Body of pancreas (tissue), 4 donors: Measurements from ENCODE around the gene MTMR2. TPM values are rescaled to one million over a fixed set of nuclear protein-coding genes. Genes with fewer than 3 reads are reported as not detected.
"Not testable (repeated sequence)": the region's sequence is repeated elsewhere in the genome, so short reads cannot be mapped to it uniquely, and the experiment has no call there.

Experiments used
- ATAC-seq: fragments of 150-250 bp; one replicate; pipeline ENCODE4 v1.9.1; 2016
- DNase-seq, 4 donors: peaks; one replicate each; pipeline ENCODE4 v3.0.0-alpha.2; 2019
- H3K27ac ChIP-seq, 4 donors: fragments of 200-600 bp; sonication (generic); 1 replicate in 3 of 4; 2 replicates in 1 of 4; pipeline versions ENCODE4 v1.5.1 to v1.6.1; 2016 to 2019; ENCODE audit warnings: mild to moderate bottlenecking in 1 of 4, mixed read lengths in 1 of 4, moderate library complexity in 1 of 4
- H3K27me3 ChIP-seq, 2 donors: fragments of 200-600 bp; sonication (generic); one replicate each; pipeline ENCODE4 v1.6.0; 2016; ENCODE audit warnings: mild to moderate bottlenecking in 1 of 2
- H3K36me3 ChIP-seq, 2 donors: fragments of 200-600 bp; sonication (generic); replicated peaks in 1 of 2; 2 replicates each; pipeline ENCODE4 v1.5.1; 2016; ENCODE audit warnings: low read depth in 2 of 2; ENCODE audit not compliant: insufficient read depth in 1 of 2
- H3K4me1 ChIP-seq: fragments of 200-600 bp; sonication (generic); one replicate; pipeline ENCODE4 v1.6.0; 2016
- H3K4me3 ChIP-seq, 2 donors: fragments of 200-600 bp; sonication (generic); 1 replicate in 1 of 2; 2 replicates in 1 of 2; pipeline ENCODE4 v1.5.1; 2016 to 2019
- H3K9me3 ChIP-seq, 3 donors: fragments of 200-600 bp; sonication (generic); 1 replicate in 2 of 3; 2 replicates in 1 of 3; pipeline ENCODE4 v1.5.1; 2016
- POLR2A ChIP-seq, 3 donors: fragments of 450-650 bp; IDR thresholded peaks; one replicate each; pipeline ENCODE4 v1.6.1; 2016; ENCODE audit warnings: antibody characterized with exemption in 3 of 3, mild to moderate bottlenecking in 2 of 3
- WGBS, 2 donors: methylation state at CpG; one replicate each; pipeline ENCODE4 v1.1.5; 2017; 5-methylcytosine and 5-hydroxymethylcytosine counted together
- intact Hi-C: fragments of 100-400 bp; cut with DNase I; formaldehyde crosslinking; loops from one replicate; pipeline ENCODE4 v1.15.1; 2023
- total RNA-seq, 2 donors: library from RNA; depleted of rRNA; stranded (reverse); fragments of >200 nt; gene quantifications; one replicate each; pipeline ENCODE4 v1.1.0, GENCODE V29; 2016
- TF ChIP-seq, protein P1 (sequence below), 7 experiments: fragments of 450-650 bp in 4 of 7; fragments of 200-600 bp in 3 of 7; sonication (generic) in 3 of 7; IDR thresholded peaks; one replicate each; pipeline ENCODE4 v1.5.1; 2016 to 2019; ENCODE audit warnings: antibody characterized with exemption in 7 of 7

Gene MTMR2
- total RNA-seq, 2 donors from 2014 or later, result 6.9 to 14.5 TPM

DNA sequence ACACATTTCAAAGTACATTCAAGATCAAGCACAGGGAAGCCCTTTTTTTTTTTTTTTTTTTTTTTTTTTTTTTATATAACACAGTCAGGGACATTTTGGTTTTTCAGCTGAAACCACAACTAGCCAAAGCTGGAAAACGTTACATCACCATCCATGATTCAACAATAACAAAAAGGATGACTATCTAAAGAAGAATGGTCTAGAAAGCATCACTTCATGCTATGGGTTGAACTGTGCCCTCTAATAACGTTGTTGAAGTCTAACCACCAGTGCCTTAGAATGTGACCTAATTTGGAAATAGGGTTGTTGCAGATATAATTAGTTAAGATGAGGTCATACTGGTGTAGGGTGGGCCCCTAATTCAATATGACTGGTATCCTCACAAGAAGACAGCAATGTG is 46.6 kb downstream of the MTMR2 start:
- DNase-seq (no peak), ATAC-seq (no peak)
- H3K27ac ChIP-seq, result no peak overlapping the region
- intact Hi-C loops, result no loop called here
- H3K9me3 ChIP-seq, result no peaks in the 10 kb centered on the region
- no peak for TF ChIP-seq POLR2A (IDR thresholded peaks at IDR 0.05)
- TF ChIP-seq, protein P1, sequence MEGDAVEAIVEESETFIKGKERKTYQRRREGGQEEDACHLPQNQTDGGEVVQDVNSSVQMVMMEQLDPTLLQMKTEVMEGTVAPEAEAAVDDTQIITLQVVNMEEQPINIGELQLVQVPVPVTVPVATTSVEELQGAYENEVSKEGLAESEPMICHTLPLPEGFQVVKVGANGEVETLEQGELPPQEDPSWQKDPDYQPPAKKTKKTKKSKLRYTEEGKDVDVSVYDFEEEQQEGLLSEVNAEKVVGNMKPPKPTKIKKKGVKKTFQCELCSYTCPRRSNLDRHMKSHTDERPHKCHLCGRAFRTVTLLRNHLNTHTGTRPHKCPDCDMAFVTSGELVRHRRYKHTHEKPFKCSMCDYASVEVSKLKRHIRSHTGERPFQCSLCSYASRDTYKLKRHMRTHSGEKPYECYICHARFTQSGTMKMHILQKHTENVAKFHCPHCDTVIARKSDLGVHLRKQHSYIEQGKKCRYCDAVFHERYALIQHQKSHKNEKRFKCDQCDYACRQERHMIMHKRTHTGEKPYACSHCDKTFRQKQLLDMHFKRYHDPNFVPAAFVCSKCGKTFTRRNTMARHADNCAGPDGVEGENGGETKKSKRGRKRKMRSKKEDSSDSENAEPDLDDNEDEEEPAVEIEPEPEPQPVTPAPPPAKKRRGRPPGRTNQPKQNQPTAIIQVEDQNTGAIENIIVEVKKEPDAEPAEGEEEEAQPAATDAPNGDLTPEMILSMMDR (IDR thresholded peaks at IDR 0.05), result no peak
- no peaks in the 10 kb centered on the region for H3K27me3 ChIP-seq
- H3K36me3 ChIP-seq, result no peaks in the 10 kb centered on the region
- WGBS, 2 donors, result 82 to 87% methylated on average over 2 of the region's 2 CpGs
- no peaks in the 10 kb centered on the region for H3K4me1 ChIP-seq
- no peak overlapping the region for H3K4me3 ChIP-seq

DNA sequence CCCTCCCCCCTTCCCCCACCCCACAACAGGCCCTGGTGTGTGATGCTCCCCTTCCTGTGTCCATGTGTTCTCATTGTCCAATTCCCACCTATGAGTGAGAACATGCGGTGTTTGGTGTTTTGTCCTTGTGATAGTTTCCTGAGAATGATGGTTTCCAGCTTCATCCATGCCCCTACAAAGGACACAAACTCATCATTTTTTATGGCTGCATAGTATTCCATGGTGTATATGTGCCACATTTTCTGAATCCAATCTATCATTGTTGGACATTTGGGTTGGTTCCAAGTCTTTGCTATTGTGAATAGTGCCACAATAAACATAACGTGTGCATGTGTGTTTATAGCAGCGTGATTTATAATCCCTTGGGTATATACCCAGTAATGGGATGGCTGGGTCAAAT is 53.0 kb downstream of the MTMR2 start:
- H3K27me3 ChIP-seq, H3K9me3 ChIP-seq, H3K4me3 ChIP-seq, H3K4me1 ChIP-seq, ATAC-seq, intact Hi-C loops, H3K36me3 ChIP-seq, DNase-seq, H3K27ac ChIP-seq: not testable (repeated sequence)
- 94 to 96% methylated on average over 3 of the region's 3 CpGs for WGBS, 2 donors

DNA sequence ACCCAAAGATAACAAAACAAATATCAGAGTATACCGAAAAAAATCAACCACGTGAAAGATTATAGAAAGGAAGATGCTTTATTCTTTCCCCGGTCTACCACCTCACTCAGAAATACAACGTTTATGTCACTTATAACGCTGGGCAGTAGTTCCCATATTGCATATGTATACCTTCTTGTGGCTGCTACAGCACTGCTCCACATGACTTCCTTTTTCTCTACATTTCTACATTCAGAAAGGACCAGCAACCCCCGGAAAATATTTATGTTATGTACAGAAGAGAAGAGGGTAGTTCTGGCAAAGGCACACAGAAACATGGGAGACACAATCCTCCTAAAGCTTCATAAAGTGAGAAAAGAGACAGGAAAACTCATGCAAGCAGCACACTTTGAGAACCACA is 56.8 kb downstream of the MTMR2 start:
- Histone ChIP-seq H3K27me3 (no peaks in the 10 kb centered on the region), H3K4me1 (no peaks in the 10 kb centered on the region), H3K36me3 (no peaks in the 10 kb centered on the region), H3K4me3 (no peak overlapping the region), H3K9me3 (no peaks in the 10 kb centered on the region), H3K27ac (no peak overlapping the region)
- DNase-seq (no peak), ATAC-seq (no peak)
- intact Hi-C loops, result no loop called here
- 80 to 88% methylated on average over 6 of the region's 6 CpGs for WGBS, 2 donors
- TF ChIP-seq, protein P1 (IDR thresholded peaks at IDR 0.05), result no peak
- TF ChIP-seq POLR2A (IDR thresholded peaks at IDR 0.05), result no peak

DNA sequence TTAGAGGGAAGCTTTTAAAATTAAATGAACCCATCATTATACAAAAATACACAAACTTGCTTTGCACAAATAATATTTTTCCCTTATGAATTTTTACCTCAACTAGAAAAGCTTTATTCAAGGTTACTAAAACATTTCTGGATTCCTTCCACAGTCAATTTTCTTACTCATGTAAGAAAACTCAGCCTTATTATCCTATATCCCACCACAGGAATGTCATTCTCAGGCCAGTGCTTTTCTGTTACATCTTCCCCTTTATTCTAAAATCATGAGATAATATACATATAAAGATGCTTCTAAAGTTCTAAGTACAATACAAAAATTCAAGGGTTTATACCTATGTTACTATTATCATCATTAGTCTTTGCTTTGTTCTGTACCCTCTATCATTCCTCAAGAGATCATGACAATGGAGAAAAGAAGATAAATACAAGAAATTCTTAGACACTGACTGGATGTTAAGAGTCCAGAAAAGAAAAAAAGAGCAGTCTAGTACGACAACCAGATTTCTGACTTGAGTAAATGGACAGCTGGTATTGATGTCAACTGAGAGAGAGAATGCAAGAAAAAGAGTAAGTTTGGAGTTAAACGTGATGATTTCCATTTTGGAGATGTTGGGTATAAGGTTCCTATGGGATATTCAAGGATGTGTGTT is 60.3 kb downstream of the MTMR2 start:
- Histone ChIP-seq H3K4me1 (no peaks in the 10 kb centered on the region), H3K36me3 (peaks cover 0 to 2% of the 10 kb centered on the region in 2 donors), H3K9me3 (no peaks in the 10 kb centered on the region), H3K27ac (no peak overlapping the region), H3K4me3 (no peak overlapping the region), H3K27me3 (no peaks in the 10 kb centered on the region)
- no peak for TF ChIP-seq POLR2A (IDR thresholded peaks at IDR 0.05)
- TF ChIP-seq, protein P1 (IDR thresholded peaks at IDR 0.05), result no peak
- DNase-seq (no peak), ATAC-seq (no peak)
- intact Hi-C loops, result no loop called here
- WGBS, 2 donors, result 83 to 92% methylated on average over 2 of the region's 2 CpGs

DNA sequence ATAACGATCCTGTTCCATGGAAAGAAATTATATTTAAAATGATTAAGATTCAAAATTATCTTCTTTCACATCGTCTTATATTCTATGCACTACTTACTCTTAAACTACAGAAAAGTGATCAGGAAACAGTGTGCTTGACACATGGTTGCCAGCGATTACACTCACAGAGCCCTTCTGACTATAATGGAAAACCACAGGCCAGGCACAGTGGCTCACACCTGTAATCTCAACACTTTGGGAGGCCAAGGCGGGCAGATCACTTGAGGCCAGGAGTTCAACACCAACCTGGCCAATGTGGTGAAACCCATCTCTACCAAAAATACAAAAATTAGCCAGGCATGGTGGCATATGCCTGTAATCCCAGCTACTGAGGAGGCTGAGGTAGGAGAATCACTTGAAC is 63.9 kb downstream of the MTMR2 start:
- ATAC-seq, H3K27me3 ChIP-seq, intact Hi-C loops, H3K36me3 ChIP-seq, H3K27ac ChIP-seq, DNase-seq, H3K4me1 ChIP-seq, H3K9me3 ChIP-seq, H3K4me3 ChIP-seq: not testable (repeated sequence)
- 89 to 93% methylated on average over 4 of the region's 4 CpGs for WGBS, 2 donors

DNA sequence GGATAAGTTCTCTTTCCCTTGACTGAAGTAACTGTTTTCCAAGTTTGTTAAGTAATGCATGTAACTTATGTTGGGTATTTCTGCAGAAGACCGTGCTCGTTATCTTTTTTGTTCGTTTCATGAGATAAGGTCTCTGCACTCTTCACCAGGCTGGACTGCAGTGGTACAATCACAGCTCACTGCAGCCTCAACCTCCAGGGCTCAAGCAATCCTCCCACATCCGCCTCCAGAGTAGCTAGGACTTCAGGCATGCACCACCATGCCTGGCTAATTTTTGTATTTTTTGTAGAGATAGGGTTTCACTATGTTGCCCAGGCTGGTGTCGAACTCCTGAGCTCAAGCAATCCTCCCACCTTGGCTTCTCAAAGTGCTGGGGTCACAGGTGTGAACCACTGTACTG is 69.5 kb downstream of the MTMR2 start:
- H3K9me3 ChIP-seq, H3K27ac ChIP-seq, H3K36me3 ChIP-seq, DNase-seq, intact Hi-C loops, ATAC-seq, H3K4me3 ChIP-seq, H3K27me3 ChIP-seq, H3K4me1 ChIP-seq: not testable (repeated sequence)
- 71 to 73% methylated on average over 5 of the region's 5 CpGs for WGBS, 2 donors
